H1 (cell line): ENCODE data around the gene ZBTB8B. TPM values are rescaled to one million over a fixed set of nuclear protein-coding genes. Genes with fewer than 3 reads are reported as not detected.

Experiments used
- CTCF ChIA-PET: fragments of 300-600 bp; sonication (Branson Sonifier 250); formaldehyde crosslinking; loops from one replicate; lab custom pipeline; 2021; ENCODE audit not compliant: partially characterized antibody; lab: Charles Lee
- POLR2A ChIA-PET: fragments of 300-600 bp; sonication (Branson Sonifier 250); formaldehyde crosslinking; loops from one replicate; lab custom pipeline; 2021; ENCODE audit warnings: inconsistent platforms; ENCODE audit not compliant: partially characterized antibody; lab: Charles Lee
- DNase-seq, 2 experiments: peaks; one replicate each; pipeline versions ENCODE4 v3.0.0 to v3.0.0-alpha.2; 2010 to 2022; ENCODE audit warnings: low spot score in 2 of 2, low read depth in 1 of 2, mixed read lengths in 1 of 2
- FAIRE-seq: peaks from 2 replicates; lab custom pipeline; 2011; peaks lifted over from hg19 to GRCh38; lab: Jason Lieb, UNC
- H2AFZ ChIP-seq: 2 replicates; pipeline ENCODE4 v1.8.1; 2012; ENCODE audit warnings: low read length, inconsistent platforms
- H2AK5ac ChIP-seq: 2 replicates; pipeline ENCODE4 v1.6.1; 2013; ENCODE audit warnings: low read depth, low read length
- H2BK120ac ChIP-seq: replicated peaks from 2 replicates; pipeline ENCODE3; 2013; ENCODE audit warnings: low read depth, low read length, inconsistent platforms
- H2BK12ac ChIP-seq: 2 replicates; pipeline ENCODE4 v1.6.1; 2013; ENCODE audit warnings: low read depth, low read length
- H2BK15ac ChIP-seq: 2 replicates; pipeline ENCODE4 v1.6.1; 2013; ENCODE audit warnings: low read length
- H2BK20ac ChIP-seq: 2 replicates; pipeline ENCODE4 v1.6.1; 2013; ENCODE audit warnings: low read length
- H2BK5ac ChIP-seq: 2 replicates; pipeline ENCODE4 v1.6.1; 2013; ENCODE audit warnings: low read depth, low read length
- H3K14ac ChIP-seq: 2 replicates; pipeline ENCODE4 v1.6.1; 2013; ENCODE audit warnings: inconsistent platforms; ENCODE audit not compliant: insufficient read length
- H3K18ac ChIP-seq: 2 replicates; pipeline ENCODE4 v1.6.1; 2013; ENCODE audit warnings: low read length; ENCODE audit errors: extremely low read depth
- H3K23ac ChIP-seq: 2 replicates; pipeline ENCODE4 v1.6.1; 2013; ENCODE audit warnings: inconsistent platforms; ENCODE audit not compliant: insufficient read length
- H3K23me2 ChIP-seq: 2 replicates; pipeline ENCODE4 v1.6.1; 2013; ENCODE audit warnings: low read depth, low read length
- H3K27ac ChIP-seq: 2 replicates; pipeline ENCODE4 v1.6.1; 2011; ENCODE audit warnings: low read depth, low read length, inconsistent platforms
- H3K27me3 ChIP-seq, 4 experiments: replicated peaks in 1 of 4; 1 replicate in 1 of 4; 2 replicates in 3 of 4; pipeline versions ENCODE4 v1.6.1 to v1.8.1; 2011 to 2013; ENCODE audit warnings: low read length in 3 of 4, mild to moderate bottlenecking in 3 of 4, inconsistent platforms in 2 of 4, mixed read lengths in 2 of 4, moderate library complexity in 1 of 4; ENCODE audit not compliant: control insufficient read depth in 3 of 4, insufficient read depth in 3 of 4; ENCODE audit errors: extremely low read depth in 1 of 4
- H3K36me3 ChIP-seq, 4 experiments: 2 replicates each; pipeline versions ENCODE4 v1.6.1 to v1.8.1; 2011 to 2013; ENCODE audit warnings: mild to moderate bottlenecking in 4 of 4, low read length in 3 of 4, moderate library complexity in 2 of 4, control low read depth in 1 of 4, inconsistent platforms in 1 of 4; ENCODE audit not compliant: insufficient read depth in 4 of 4, control insufficient read depth in 2 of 4
- H3K4ac ChIP-seq: replicated peaks from 2 replicates; pipeline ENCODE3; 2013; ENCODE audit warnings: low read length, low read depth, mixed read lengths, inconsistent platforms; ENCODE audit not compliant: insufficient read length
- H3K4me1 ChIP-seq, 4 experiments: replicated peaks in 1 of 4; 1 replicate in 1 of 4; 2 replicates in 3 of 4; pipeline versions ENCODE4 v1.6.1 to v1.8.1; 2011 to 2013; ENCODE audit warnings: low read length in 3 of 4, inconsistent platforms in 2 of 4, mixed read lengths in 1 of 4; ENCODE audit not compliant: insufficient read depth in 4 of 4, control insufficient read depth in 3 of 4
- H3K4me2 ChIP-seq, 2 experiments: 2 replicates each; pipeline versions ENCODE4 v1.6.1 to v1.8.1; 2011 to 2013; ENCODE audit warnings: low read depth in 2 of 2, low read length in 2 of 2, control low read depth in 1 of 2, inconsistent platforms in 1 of 2, mild to moderate bottlenecking in 1 of 2; ENCODE audit not compliant: insufficient read depth in 1 of 2
- H3K4me3 ChIP-seq, 4 experiments: fragments of 200-600, 300-600 bp in 1 of 4; sonication (generic), shearing (Covaris generic), sonication (Bioruptor Twin) in 1 of 4; 2 replicates each; pipeline versions ENCODE4 v1.5.1 to v1.8.1; 2011 to 2016; ENCODE audit warnings: low read length in 4 of 4, low read depth in 3 of 4, control low read depth in 2 of 4, inconsistent platforms in 2 of 4, mild to moderate bottlenecking in 2 of 4, mixed read lengths in 1 of 4, moderate library complexity in 1 of 4; ENCODE audit not compliant: insufficient read depth in 2 of 4; ENCODE audit errors: extremely low read depth in 1 of 4
- H3K56ac ChIP-seq: replicated peaks from 2 replicates; pipeline ENCODE3; 2013; ENCODE audit warnings: low read depth, mild to moderate bottlenecking, mixed read lengths, low read length, inconsistent platforms; ENCODE audit not compliant: insufficient read length
- H3K79me1 ChIP-seq: 2 replicates; pipeline ENCODE4 v1.6.1; 2013; ENCODE audit warnings: low read depth, low read length, control low read depth
- H3K79me2 ChIP-seq, 2 experiments: 2 replicates each; pipeline versions ENCODE4 v1.6.1 to v1.8.1; 2012 to 2013; ENCODE audit warnings: low read length in 2 of 2, mild to moderate bottlenecking in 2 of 2, inconsistent platforms in 1 of 2; ENCODE audit not compliant: insufficient read depth in 2 of 2, control insufficient read depth in 1 of 2
- H3K9ac ChIP-seq, 4 experiments: replicated peaks in 1 of 4; 1 replicate in 1 of 4; 2 replicates in 3 of 4; pipeline versions ENCODE4 v1.6.1 to v1.8.1; 2011 to 2013; ENCODE audit warnings: low read depth in 3 of 4, low read length in 3 of 4, control low read depth in 2 of 4, mild to moderate bottlenecking in 2 of 4, moderate library complexity in 2 of 4, inconsistent platforms in 1 of 4; ENCODE audit errors: extremely low read depth in 1 of 4
- H3K9me3 ChIP-seq, 2 experiments: 2 replicates each; pipeline versions ENCODE4 v1.6.1 to v1.8.1; 2012 to 2013; ENCODE audit warnings: mild to moderate bottlenecking in 2 of 2, moderate library complexity in 2 of 2, control low read depth in 1 of 2, inconsistent platforms in 1 of 2, low read depth in 1 of 2, low read length in 1 of 2, mixed read lengths in 1 of 2; ENCODE audit not compliant: insufficient read depth in 2 of 2
- H4K20me1 ChIP-seq, 2 experiments: replicated peaks in 1 of 2; 2 replicates each; pipeline versions ENCODE3 to v1.8.1; 2011 to 2013; ENCODE audit warnings: inconsistent platforms in 2 of 2, low read length in 2 of 2, mild to moderate bottlenecking in 1 of 2; ENCODE audit not compliant: insufficient read depth in 2 of 2, control insufficient read depth in 1 of 2
- H4K5ac ChIP-seq: 2 replicates; pipeline ENCODE4 v1.6.1; 2013; ENCODE audit warnings: low read length, low read depth, mixed read lengths, inconsistent platforms; ENCODE audit not compliant: insufficient read length
- H4K8ac ChIP-seq: 2 replicates; pipeline ENCODE4 v1.8.0; 2013; ENCODE audit warnings: mild to moderate bottlenecking, moderate library complexity, low read length, inconsistent platforms; ENCODE audit not compliant: insufficient read depth; ENCODE audit errors: extremely low read depth
- H4K91ac ChIP-seq: replicated peaks from 2 replicates; pipeline ENCODE3; 2013; ENCODE audit warnings: low read length, mixed read lengths, inconsistent platforms; ENCODE audit not compliant: insufficient read length
- CBX8 ChIP-seq: fragments of 300-800, 300-1000 bp; sonication (generic); IDR thresholded peaks from 2 replicates; pipeline ENCODE4 v1.7.1; 2016; ENCODE audit warnings: low read depth, low read length, borderline replicate concordance
- CTBP2 ChIP-seq: IDR thresholded peaks from 2 replicates; pipeline ENCODE4 v1.7.0; 2011; ENCODE audit warnings: borderline replicate concordance, mild to moderate bottlenecking, moderate library complexity, mixed read lengths, low read length; ENCODE audit not compliant: insufficient read depth, insufficient read length
- GABPA ChIP-seq: IDR thresholded peaks from 2 replicates; pipeline ENCODE4 v1.6.1; 2011; ENCODE audit warnings: mild to moderate bottlenecking, low read length, moderate library complexity, borderline replicate concordance; ENCODE audit not compliant: insufficient read depth
- HDAC2 ChIP-seq, 2 experiments: fragments of 300-600 bp in 1 of 2; sonication (generic) in 1 of 2; IDR thresholded peaks; 2 replicates each; pipeline ENCODE4 v1.6.1; 2011 to 2012; ENCODE audit warnings: low read depth in 2 of 2, low read length in 2 of 2, mild to moderate bottlenecking in 2 of 2, moderate library complexity in 2 of 2, borderline replicate concordance in 1 of 2, inconsistent platforms in 1 of 2
- NRF1 ChIP-seq: IDR thresholded peaks from 2 replicates; pipeline ENCODE4 v1.6.1; 2011; ENCODE audit warnings: mild to moderate bottlenecking, low read depth, low read length, improper control_type of control experiment
- RFX5 ChIP-seq: IDR thresholded peaks from 2 replicates; pipeline ENCODE4 v1.6.1; 2011; ENCODE audit warnings: low read depth, low read length, improper control_type of control experiment, borderline replicate concordance
- SP1 ChIP-seq: IDR thresholded peaks from 2 replicates; pipeline ENCODE4 v1.6.1; 2011; ENCODE audit warnings: low read depth, low read length
- SUZ12 ChIP-seq: fragments of 200-600 bp; sonication (generic); IDR thresholded peaks from 2 replicates; pipeline ENCODE4 v1.6.1; 2012; ENCODE audit warnings: mild to moderate bottlenecking, inconsistent platforms, low read length, moderate library complexity, mixed read lengths
- WGBS, 2 experiments: shearing (Covaris generic) in 1 of 2; methylation state at CpG; one replicate each; pipeline versions ENCODE4 v1.1.6 to v1.1.7; 2013 to 2015; ENCODE audit warnings: low lambda C conversion rate in 2 of 2, mixed read lengths in 2 of 2, inconsistent platforms in 1 of 2, low coverage in 1 of 2, missing lambda C conversion rate in 1 of 2; ENCODE audit not compliant: insufficient replicate concordance in 2 of 2, insufficient coverage in 1 of 2, insufficient read length in 1 of 2; ENCODE audit errors: extremely low coverage in 1 of 2, missing lambda C conversion rate in 1 of 2; 5-methylcytosine and 5-hydroxymethylcytosine counted together
- polyA plus RNA-seq, 7 experiments: library from polyadenylated mRNA; depleted of rRNA in 3 of 7; stranded (reverse) in 5 of 7; unstranded in 2 of 7; fragments of >200 nt in 5 of 7; fragments of 200-250 nt in 2 of 7; gene quantifications; 1 replicate in 5 of 7; 2 replicates in 1 of 7; 4 replicates in 1 of 7; pipeline versions ENCODE4 v1.2.1 to v1.2.3, GENCODE V29; 2011 to 2013; ENCODE audit warnings: missing spikeins in 2 of 7, mixed read lengths in 2 of 7
- total RNA-seq: library from RNA; stranded (reverse); fragmentation: NEBNext Ultra II Directional; extraction: Animal tissue kit (Norgen Biotek cat#: 25700); gene quantifications from 2 replicates; pipeline ENCODE4 v1.2.1, GENCODE V29; 2021
- TF ChIP-seq, protein P1 (sequence below): IDR thresholded peaks from 2 replicates; pipeline ENCODE4 v1.6.1; 2012; ENCODE audit warnings: inconsistent platforms
- TF ChIP-seq, protein P2 (sequence below): IDR thresholded peaks from 2 replicates; pipeline ENCODE4 v1.6.1; 2012; ENCODE audit warnings: low read length, inconsistent platforms

The ZBTB8B gene
- total and polyA plus RNA-seq, 2 of the 8 experiments (the other 6 are each of a cell fraction or from before 2014, with no cell fraction given): 1.3 to 3.7 TPM

GRCh38 chr1:32494711-32495337, 30.0 kb downstream of the ZBTB8B start:
- ChIA-PET CTCF (interaction anchor here (1.4 to 2.4 kb wide), 2 partner anchors 25 to 43 kb away, joined by 3 to 9 read pairs; no protein-coding TSS in a partner anchor), POLR2A (no interaction called here)
- Histone ChIP-seq H3K36me3 (no peaks in the 10 kb centered on the region), H3K9me3 (no peaks in the 10 kb centered on the region), H3K23ac (no peak overlapping the region), H3K27ac (no peak overlapping the region), H3K14ac (no peak overlapping the region), H3K18ac (no peak overlapping the region), H4K5ac (no peak overlapping the region), H3K79me2 (no peaks in the 10 kb centered on the region), H3K27me3 (no peaks in the 10 kb centered on the region), H4K91ac (no peak overlapping the region), H3K9ac (no peak overlapping the region), H2BK20ac (no peak overlapping the region), H3K4ac (no peak overlapping the region), H3K4me2 (no peak overlapping the region), H3K4me1 (peaks cover 0 to 3% (median 0%) of the 10 kb centered on the region in 4 experiments; a peak in 2 of 7 replicates), H3K23me2 (no peaks in the 10 kb centered on the region), H2BK15ac (no peak overlapping the region), H4K20me1 (no peaks in the 10 kb centered on the region), H3K4me3 (no peak overlapping the region), H2AK5ac (no peak overlapping the region), H2BK5ac (no peak overlapping the region), H2BK12ac (no peak overlapping the region), H2AFZ (no peak overlapping the region), H2BK120ac (no peak overlapping the region), H3K79me1 (no peaks in the 10 kb centered on the region), H4K8ac (no peak overlapping the region), H3K56ac (no peak overlapping the region)
- 90% methylated on average over 7 of the region's 7 CpGs; no CpG with 5 or more reads in 1 of the 2 experiments for WGBS, 2 experiments
- DNase-seq (no peak), FAIRE-seq (no peak)
- TF ChIP-seq RFX5 (no peak), HDAC2 (IDR thresholded peaks at IDR 0.05; ENCODE audit: borderline replicate concordance in 1 of 2, low read depth in 2 of 2, low read length in 2 of 2) (no peak), CBX8 (no peak), GABPA (no peak), SUZ12 (no peak), NRF1 (no peak), CTBP2 (no peak), SP1 (no peak)
- TF ChIP-seq, protein P1, sequence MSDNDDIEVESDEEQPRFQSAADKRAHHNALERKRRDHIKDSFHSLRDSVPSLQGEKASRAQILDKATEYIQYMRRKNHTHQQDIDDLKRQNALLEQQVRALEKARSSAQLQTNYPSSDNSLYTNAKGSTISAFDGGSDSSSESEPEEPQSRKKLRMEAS: no peak
- TF ChIP-seq, protein P2, sequence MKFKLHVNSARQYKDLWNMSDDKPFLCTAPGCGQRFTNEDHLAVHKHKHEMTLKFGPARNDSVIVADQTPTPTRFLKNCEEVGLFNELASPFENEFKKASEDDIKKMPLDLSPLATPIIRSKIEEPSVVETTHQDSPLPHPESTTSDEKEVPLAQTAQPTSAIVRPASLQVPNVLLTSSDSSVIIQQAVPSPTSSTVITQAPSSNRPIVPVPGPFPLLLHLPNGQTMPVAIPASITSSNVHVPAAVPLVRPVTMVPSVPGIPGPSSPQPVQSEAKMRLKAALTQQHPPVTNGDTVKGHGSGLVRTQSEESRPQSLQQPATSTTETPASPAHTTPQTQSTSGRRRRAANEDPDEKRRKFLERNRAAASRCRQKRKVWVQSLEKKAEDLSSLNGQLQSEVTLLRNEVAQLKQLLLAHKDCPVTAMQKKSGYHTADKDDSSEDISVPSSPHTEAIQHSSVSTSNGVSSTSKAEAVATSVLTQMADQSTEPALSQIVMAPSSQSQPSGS: no peak
